ENCODE measurements around the gene CCDC197.

CCDC197 gene

DNA sequence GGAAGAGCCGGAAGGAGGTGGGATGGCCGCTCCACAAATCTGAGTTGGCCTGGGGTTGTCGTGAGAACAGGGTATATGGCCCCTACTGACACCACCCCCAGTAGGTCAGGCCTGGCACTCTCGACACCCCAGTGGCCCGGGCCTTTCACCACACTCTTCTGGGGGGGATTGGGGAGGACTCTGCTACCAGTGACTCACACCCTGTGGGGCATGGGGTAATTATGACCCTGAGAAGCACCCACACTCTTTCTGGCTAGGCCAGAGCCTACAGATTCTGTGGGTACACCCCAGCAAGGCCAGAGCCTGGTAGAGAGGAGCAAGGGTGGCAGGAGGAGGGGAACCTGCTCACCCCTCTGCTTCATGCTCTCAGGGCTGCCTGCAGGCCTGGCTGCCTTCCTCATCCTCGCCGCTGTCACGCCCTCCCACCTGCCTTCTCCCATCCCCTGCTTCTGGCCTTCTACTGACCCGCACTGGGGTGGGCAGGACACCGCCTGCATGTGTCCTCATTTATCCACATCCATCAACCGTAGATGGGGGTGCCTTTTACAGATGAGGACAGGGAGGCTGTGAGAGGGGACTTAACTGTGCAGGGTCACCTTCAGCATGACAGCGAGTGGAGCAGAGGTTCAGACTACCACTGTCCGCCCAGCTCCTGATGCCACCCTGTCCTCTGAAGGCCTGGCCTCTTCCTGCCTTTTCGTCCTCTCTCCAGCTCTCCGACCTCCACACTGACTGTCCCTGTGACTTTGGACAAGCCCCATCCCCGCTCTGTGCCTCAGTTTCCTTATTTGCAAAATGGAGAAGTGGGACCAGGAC, 39.1 kb upstream of the CCDC197 start:
- H3K4me1 Mint-ChIP-seq, result peaks cover 96% of the 10 kb centered on the region
- H3K27ac Mint-ChIP-seq, result peak overlapping the region; percentile 97
- no peak for ATAC-seq
- no peak overlapping the region for H3K4me3 Mint-ChIP-seq
- DNase-seq, result no peak
- no peaks in the 10 kb centered on the region for H3K27me3 Mint-ChIP-seq
- H3K9me3 Mint-ChIP-seq, result no peaks in the 10 kb centered on the region
- peaks cover under 1% of the 10 kb centered on the region for H3K36me3 Mint-ChIP-seq (ENCODE audit: low read depth)

DNA sequence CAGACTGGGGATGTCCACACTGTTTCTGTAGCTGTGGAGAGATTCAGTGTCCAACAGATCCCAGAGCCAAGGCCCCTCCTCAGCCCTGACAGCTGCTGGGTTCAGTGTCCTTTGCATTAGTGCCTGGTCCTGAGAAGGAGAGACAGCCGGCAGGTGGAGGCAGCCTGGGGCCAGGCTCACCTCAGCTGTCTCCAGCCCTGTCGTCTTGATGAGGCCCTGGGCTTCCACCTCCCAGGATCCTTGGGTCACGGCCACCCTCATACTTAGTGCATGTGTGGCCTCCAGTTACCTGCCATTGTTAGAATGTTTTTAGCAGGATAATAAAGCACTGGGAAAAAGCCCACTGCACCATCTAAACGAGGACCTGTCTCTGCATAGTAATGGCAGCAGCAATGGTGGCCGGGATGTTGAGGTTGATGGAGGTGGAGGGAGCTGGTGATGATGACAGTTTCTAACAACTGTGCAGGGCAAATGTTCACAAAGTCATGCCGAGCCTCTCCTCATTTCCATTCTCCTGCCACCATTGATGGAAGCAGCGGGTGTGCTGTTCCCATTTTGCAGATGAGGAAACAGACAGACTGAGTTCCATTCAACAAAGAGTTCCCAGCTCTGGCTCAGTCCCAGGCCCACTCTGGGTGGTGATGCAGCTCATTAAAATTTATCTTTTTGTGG, 38.4 kb upstream of the CCDC197 start:
- Mint-ChIP-seq H3K9me3 (no peaks in the 10 kb centered on the region), H3K27me3 (no peaks in the 10 kb centered on the region), H3K4me1 (peaks cover 97% of the 10 kb centered on the region), H3K27ac (peak overlapping the region; percentile 97), H3K4me3 (peak overlapping the region; percentile 64), H3K36me3 (ENCODE audit: low read depth) (no peaks in the 10 kb centered on the region)
- DNase-seq, result no peak
- no peak for ATAC-seq

GRCh38 chr14:93959239-93960107, 37.6 kb upstream of the CCDC197 start:
- no peaks in the 10 kb centered on the region for H3K27me3 Mint-ChIP-seq
- peak overlapping the region; percentile 97 for H3K27ac Mint-ChIP-seq
- peak; percentile 76 for ATAC-seq
- peak; percentile 92 for DNase-seq
- H3K4me3 Mint-ChIP-seq, result peak overlapping the region; percentile 64
- H3K36me3 Mint-ChIP-seq (ENCODE audit: low read depth), result no peaks in the 10 kb centered on the region
- peaks cover 97% of the 10 kb centered on the region for H3K4me1 Mint-ChIP-seq
- H3K9me3 Mint-ChIP-seq, result no peaks in the 10 kb centered on the region

GRCh38 chr14:93960108-93960475, 37.0 kb upstream of the CCDC197 start:
- H3K27me3 Mint-ChIP-seq, result no peaks in the 10 kb centered on the region
- no peaks in the 10 kb centered on the region for H3K9me3 Mint-ChIP-seq
- peak; percentile 68 for ATAC-seq
- H3K4me3 Mint-ChIP-seq, result peak overlapping the region; percentile 64
- peaks cover 97% of the 10 kb centered on the region for H3K4me1 Mint-ChIP-seq
- no peaks in the 10 kb centered on the region for H3K36me3 Mint-ChIP-seq (ENCODE audit: low read depth)
- DNase-seq, result no peak
- H3K27ac Mint-ChIP-seq, result peak overlapping the region; percentile 97

- Mint-ChIP-seq H3K36me3 (ENCODE audit: low read depth) (no peaks in the 10 kb centered on the region), H3K4me3 (peak overlapping the region; percentile 64), H3K27ac (peak overlapping the region; percentile 97), H3K9me3 (no peaks in the 10 kb centered on the region), H3K4me1 (peaks cover 97% of the 10 kb centered on the region), H3K27me3 (no peaks in the 10 kb centered on the region)
- no peak for DNase-seq
- no peak for ATAC-seq
Measured at GRCh38 chr14:93960774-93961438, 36.2 kb upstream of the CCDC197 start.

DNA sequence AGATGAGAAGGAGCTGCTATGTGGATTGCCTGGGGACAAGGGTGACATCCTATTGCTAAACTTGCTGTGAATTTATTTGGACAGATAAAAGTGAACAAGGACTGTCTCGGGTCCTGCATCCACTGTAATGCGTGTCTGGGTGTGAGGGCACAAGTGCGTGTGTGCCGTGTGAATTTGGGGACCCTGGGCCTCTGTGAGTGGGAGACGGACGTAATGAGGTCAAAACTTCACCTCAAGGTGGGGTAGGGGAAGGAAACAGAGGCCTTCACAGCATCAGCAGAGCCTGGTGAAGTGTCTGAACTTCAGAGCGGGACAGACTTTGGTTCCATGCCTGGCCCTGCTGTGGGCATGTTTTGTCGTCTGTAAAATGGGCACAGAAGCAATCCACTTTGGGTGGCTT, 35.5 kb upstream of the CCDC197 start:
- no peaks in the 10 kb centered on the region for H3K27me3 Mint-ChIP-seq
- H3K27ac Mint-ChIP-seq, result peak overlapping the region; percentile 97
- no peak for DNase-seq
- ATAC-seq, result no peak
- H3K36me3 Mint-ChIP-seq (ENCODE audit: low read depth), result no peaks in the 10 kb centered on the region
- no peaks in the 10 kb centered on the region for H3K9me3 Mint-ChIP-seq
- peak overlapping the region; percentile 42 for H3K4me3 Mint-ChIP-seq
- H3K4me1 Mint-ChIP-seq, result peaks cover 97% of the 10 kb centered on the region

- peak; percentile 49 for DNase-seq
- Mint-ChIP-seq H3K4me3 (peak overlapping the region; percentile 18), H3K27me3 (no peaks in the 10 kb centered on the region), H3K36me3 (ENCODE audit: low read depth) (no peaks in the 10 kb centered on the region), H3K4me1 (peaks cover 93% of the 10 kb centered on the region), H3K27ac (peak overlapping the region; percentile 91), H3K9me3 (no peaks in the 10 kb centered on the region)
- ATAC-seq, result peak; percentile 5
Measured at GRCh38 chr14:93962701-93963601, 34.1 kb upstream of the CCDC197 start.

GRCh38 chr14:93963692-93964091, 33.4 kb upstream of the CCDC197 start:
- no peak for ATAC-seq
- peak overlapping the region; percentile 91 for H3K27ac Mint-ChIP-seq
- no peaks in the 10 kb centered on the region for H3K27me3 Mint-ChIP-seq
- no peak for DNase-seq
- H3K4me1 Mint-ChIP-seq, result peaks cover 89% of the 10 kb centered on the region
- no peak overlapping the region for H3K4me3 Mint-ChIP-seq
- no peaks in the 10 kb centered on the region for H3K36me3 Mint-ChIP-seq (ENCODE audit: low read depth)
- no peaks in the 10 kb centered on the region for H3K9me3 Mint-ChIP-seq

GRCh38 chr14:93964281-93964680, 32.8 kb upstream of the CCDC197 start:
- DNase-seq, result no peak
- no peaks in the 10 kb centered on the region for H3K9me3 Mint-ChIP-seq
- H3K36me3 Mint-ChIP-seq (ENCODE audit: low read depth), result no peaks in the 10 kb centered on the region
- H3K4me3 Mint-ChIP-seq, result no peak overlapping the region
- no peak for ATAC-seq
- peaks cover 88% of the 10 kb centered on the region for H3K4me1 Mint-ChIP-seq
- peak overlapping the region; percentile 91 for H3K27ac Mint-ChIP-seq
- H3K27me3 Mint-ChIP-seq, result no peaks in the 10 kb centered on the region

DNA sequence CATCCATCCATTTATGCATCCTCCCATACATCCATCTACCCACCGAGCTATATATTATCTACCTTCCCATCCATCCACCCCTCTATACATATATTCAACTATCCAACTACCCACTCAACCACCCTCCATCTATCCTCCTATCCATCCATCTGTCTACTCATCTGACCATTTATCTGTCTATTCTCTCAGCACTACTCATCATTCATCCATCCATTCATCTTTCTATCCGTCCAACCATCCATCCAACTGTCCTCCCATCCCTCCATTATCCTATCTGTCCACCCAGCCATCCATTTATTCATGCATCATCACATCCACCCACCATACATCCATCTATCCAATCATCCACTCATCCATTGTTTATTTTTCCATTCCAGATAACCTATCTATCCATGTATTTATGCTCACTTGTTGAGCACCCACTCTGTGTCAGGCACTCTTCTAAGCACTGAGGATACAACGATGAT, 32.2 kb upstream of the CCDC197 start:
- peak overlapping the region; percentile 33 for H3K27ac Mint-ChIP-seq
- no peaks in the 10 kb centered on the region for H3K27me3 Mint-ChIP-seq
- no peaks in the 10 kb centered on the region for H3K36me3 Mint-ChIP-seq (ENCODE audit: low read depth)
- no peaks in the 10 kb centered on the region for H3K9me3 Mint-ChIP-seq
- no peak for DNase-seq
- H3K4me1 Mint-ChIP-seq, result peaks cover 84% of the 10 kb centered on the region
- no peak for ATAC-seq
- H3K4me3 Mint-ChIP-seq, result no peak overlapping the region

- H3K4me1 Mint-ChIP-seq, result peaks cover 84% of the 10 kb centered on the region
- H3K27ac Mint-ChIP-seq, result peak overlapping the region; percentile 33
- no peak overlapping the region for H3K4me3 Mint-ChIP-seq
- H3K9me3 Mint-ChIP-seq, result no peaks in the 10 kb centered on the region
- DNase-seq, result no peak
- no peak for ATAC-seq
- H3K27me3 Mint-ChIP-seq, result no peaks in the 10 kb centered on the region
- no peaks in the 10 kb centered on the region for H3K36me3 Mint-ChIP-seq (ENCODE audit: low read depth)
Measured at GRCh38 chr14:93965287-93965821, 31.7 kb upstream of the CCDC197 start.

- H3K9me3 Mint-ChIP-seq, result no peaks in the 10 kb centered on the region
- H3K4me1 Mint-ChIP-seq, result peaks cover 85% of the 10 kb centered on the region
- no peak overlapping the region for H3K27ac Mint-ChIP-seq
- H3K27me3 Mint-ChIP-seq, result no peaks in the 10 kb centered on the region
- no peak for DNase-seq
- H3K4me3 Mint-ChIP-seq, result no peak overlapping the region
- no peak for ATAC-seq
- H3K36me3 Mint-ChIP-seq (ENCODE audit: low read depth), result no peaks in the 10 kb centered on the region
Measured at GRCh38 chr14:93965946-93966474, 31.1 kb upstream of the CCDC197 start.

All from activated naive CD8-positive, alpha-beta T cell treated with anti-CD3 and anti-CD28 coated beads, Interleukin-2, amount 50 U/mL, for 24 hours (primary cell).